HepG2 (cell line): ENCODE data around the gene ORC2. TPM values are rescaled to one million over a fixed set of nuclear protein-coding genes. Genes with fewer than 3 reads are reported as not detected.

Experiments
- EED ChIP-seq: sonication (generic); formaldehyde crosslinking; IDR thresholded peaks from 2 replicates; pipeline ENCODE4 v1.5.0; 2020; ENCODE audit warnings: mild to moderate bottlenecking, missing genetic modification reagents
- FIP1L1 ChIP-seq: fragments of 200-400 bp; formaldehyde crosslinking; IDR thresholded peaks from 2 replicates; pipeline ENCODE4 v1.6.1; 2018; ENCODE audit warnings: low read depth, mild to moderate bottlenecking, low read length, moderate library complexity, borderline replicate concordance; ENCODE audit not compliant: insufficient read depth
- FOXM1 ChIP-seq: sonication (generic); formaldehyde crosslinking; IDR thresholded peaks from 2 replicates; pipeline ENCODE4 v1.5.0; 2020; ENCODE audit warnings: missing genetic modification reagents
- HMG20B ChIP-seq: conservative IDR thresholded peaks from 2 replicates; pipeline ENCODE4 v1.6.1; 2016; ENCODE audit warnings: missing genetic modification reagents, missing compliant biosample characterization
- KDM5A ChIP-seq: fragments of 200-600 bp; sonication (generic); IDR thresholded peaks from 2 replicates; pipeline ENCODE4 v1.7.0; 2018; ENCODE audit warnings: antibody characterized with exemption, mild to moderate bottlenecking, low read length, borderline replicate concordance
- MYC ChIP-seq: sonication (generic); formaldehyde crosslinking; IDR thresholded peaks from 2 replicates; pipeline ENCODE4 v1.9.0; 2021; ENCODE audit warnings: missing genetic modification reagents, borderline replicate concordance
- SAFB2 ChIP-seq: sonication (generic); formaldehyde crosslinking; IDR thresholded peaks from 2 replicates; pipeline ENCODE4 v1.5.1; 2020; ENCODE audit warnings: missing genetic modification reagents, low read depth, mild to moderate bottlenecking, borderline replicate concordance
- TCF7 ChIP-seq: sonication (generic); IDR thresholded peaks from 2 replicates; pipeline ENCODE4 v1.6.1; 2016; ENCODE audit warnings: antibody characterized with exemption, low read depth
- ZBTB1 ChIP-seq: sonication (generic); formaldehyde crosslinking; IDR thresholded peaks from 2 replicates; pipeline ENCODE4 v1.4.0; 2020; ENCODE audit warnings: missing genetic modification reagents, borderline replicate concordance
- ZBTB7B ChIP-seq: sonication (generic); formaldehyde crosslinking; IDR thresholded peaks from 2 replicates; pipeline ENCODE4 v1.4.0; 2020; ENCODE audit warnings: missing genetic modification reagents
- ZC3H13 ChIP-seq: sonication (generic); formaldehyde crosslinking; IDR thresholded peaks from 2 replicates; pipeline ENCODE4 v1.8.1; 2023; ENCODE audit warnings: mild to moderate bottlenecking, missing genetic modification reagents, moderate library complexity
- ZNF264 ChIP-seq: sonication (generic); formaldehyde crosslinking; IDR thresholded peaks from 2 replicates; pipeline ENCODE4 v1.4.0; 2020; ENCODE audit warnings: missing genetic modification reagents
- ZNF510 ChIP-seq: sonication (generic); formaldehyde crosslinking; IDR thresholded peaks from 2 replicates; pipeline ENCODE4 v1.4.0; 2020; ENCODE audit warnings: low read depth, mild to moderate bottlenecking, missing genetic modification reagents
- ZNF660 ChIP-seq: sonication (generic); formaldehyde crosslinking; IDR thresholded peaks from 2 replicates; pipeline ENCODE4 v1.5.1; 2020; ENCODE audit warnings: mild to moderate bottlenecking, low read depth, missing genetic modification reagents, borderline replicate concordance
- ZNF777 ChIP-seq: sonication (generic); formaldehyde crosslinking; IDR thresholded peaks from 2 replicates; pipeline ENCODE4 v1.4.0; 2020; ENCODE audit warnings: missing genetic modification reagents
- ZNF792 ChIP-seq: IDR thresholded peaks from 2 replicates; pipeline ENCODE4 v1.6.1; 2016
- polyA plus RNA-seq, 8 experiments: library from polyadenylated mRNA; depleted of rRNA in 3 of 8; stranded (reverse) in 7 of 8; unstranded in 1 of 8; fragments of >200 nt; fragmentation: Illumina TruSeq in 4 of 8; extraction: Trizol in 4 of 8; gene quantifications; 2 replicates each; pipeline versions ENCODE4 v1.2.1 to v1.2.3, GENCODE V29; 2011 to 2016; ENCODE audit warnings: low read depth in 4 of 8, missing spikeins in 1 of 8, mixed read lengths in 1 of 8; ENCODE audit not compliant: insufficient read depth in 1 of 8
- total RNA-seq, 5 experiments: library from RNA; depleted of rRNA; stranded (reverse); fragments of >200 nt; fragmentation: Illumina TruSeq; extraction: Trizol; gene quantifications; 2 replicates each; pipeline ENCODE4 v1.2.3, GENCODE V29; 2016; ENCODE audit warnings: low read depth in 1 of 5
- TF ChIP-seq, protein P1 (sequence below): sonication (generic); formaldehyde crosslinking; conservative IDR thresholded peaks from 2 replicates; pipeline ENCODE4 v1.4.0; 2020; ENCODE audit warnings: missing genetic modification reagents
- TF ChIP-seq, protein P2 (sequence below): sonication (generic); formaldehyde crosslinking; IDR thresholded peaks from 2 replicates; pipeline ENCODE4 v1.8.0; 2022; ENCODE audit warnings: mild to moderate bottlenecking, missing genetic modification reagents, borderline replicate concordance
- TF ChIP-seq, protein P3 (sequence below): sonication (generic); formaldehyde crosslinking; IDR thresholded peaks from 2 replicates; pipeline ENCODE4 v1.9.0; 2021; ENCODE audit warnings: missing genetic modification reagents, borderline replicate concordance
- TF ChIP-seq, protein P4 (sequence below): sonication (generic); formaldehyde crosslinking; IDR thresholded peaks from 2 replicates; pipeline ENCODE4 v1.5.0; 2020; ENCODE audit warnings: missing genetic modification reagents
- TF ChIP-seq, protein P5 (sequence below): sonication (generic); formaldehyde crosslinking; IDR thresholded peaks from 2 replicates; pipeline ENCODE4 v1.4.0; 2020; ENCODE audit warnings: missing genetic modification reagents, borderline replicate concordance

ORC2 gene
- total and polyA plus RNA-seq, 2 of the 13 experiments (the other 11 are each of a cell fraction or from before 2014, with no cell fraction given), result 19.3 to 73.5 TPM

DNA sequence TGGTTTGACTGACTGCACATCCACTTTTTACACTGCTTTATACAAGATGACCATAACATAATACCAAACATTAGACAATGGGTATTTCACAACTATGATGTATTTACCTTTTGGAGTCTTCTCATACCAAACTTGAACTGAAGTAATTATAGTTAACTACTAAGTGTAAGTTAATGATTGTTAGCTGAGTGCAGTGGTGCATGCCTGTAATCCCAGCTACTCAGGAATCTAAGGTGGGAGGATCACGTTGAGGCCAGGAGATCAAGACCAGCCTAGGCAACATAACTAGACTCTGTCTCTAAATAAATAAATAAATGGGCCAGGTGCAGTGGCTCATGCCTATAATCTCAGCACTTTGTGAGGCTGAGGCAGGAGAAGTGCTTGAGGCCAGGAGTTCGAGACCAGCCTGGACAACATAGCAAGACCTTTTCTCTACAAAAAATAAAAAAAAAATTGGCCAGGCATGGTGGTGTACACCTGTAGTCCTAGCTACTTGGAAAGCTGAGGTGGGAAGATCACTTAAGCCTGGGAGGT is 44.9 kb upstream of the ORC2 start (continued):
- TF ChIP-seq, protein P1, sequence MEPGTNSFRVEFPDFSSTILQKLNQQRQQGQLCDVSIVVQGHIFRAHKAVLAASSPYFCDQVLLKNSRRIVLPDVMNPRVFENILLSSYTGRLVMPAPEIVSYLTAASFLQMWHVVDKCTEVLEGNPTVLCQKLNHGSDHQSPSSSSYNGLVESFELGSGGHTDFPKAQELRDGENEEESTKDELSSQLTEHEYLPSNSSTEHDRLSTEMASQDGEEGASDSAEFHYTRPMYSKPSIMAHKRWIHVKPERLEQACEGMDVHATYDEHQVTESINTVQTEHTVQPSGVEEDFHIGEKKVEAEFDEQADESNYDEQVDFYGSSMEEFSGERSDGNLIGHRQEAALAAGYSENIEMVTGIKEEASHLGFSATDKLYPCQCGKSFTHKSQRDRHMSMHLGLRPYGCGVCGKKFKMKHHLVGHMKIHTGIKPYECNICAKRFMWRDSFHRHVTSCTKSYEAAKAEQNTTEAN (CRISPR knock-in tag), result no peak
- TF ChIP-seq FIP1L1 (no peak), ZNF510 (CRISPR knock-in tag) (no peak), KDM5A (no peak), ZNF792 (CRISPR knock-in tag) (no peak), FOXM1 (CRISPR knock-in tag) (no peak), ZBTB7B (CRISPR knock-in tag) (no peak), EED (CRISPR knock-in tag) (no peak), ZC3H13 (CRISPR knock-in tag) (no peak), MYC (CRISPR knock-in tag) (peak; percentile 29; the same call in 1 of the 2 replicates), SAFB2 (CRISPR knock-in tag) (no peak), ZNF264 (CRISPR knock-in tag) (peak; percentile 52; the same call in 1 of the 2 replicates), ZNF660 (no peak), HMG20B (CRISPR knock-in tag) (peak; percentile 64; the same call in 1 of the 2 replicates), TCF7 (peak; percentile 47), ZBTB1 (no peak), ZNF777 (CRISPR knock-in tag) (no peak)
- TF ChIP-seq, protein P2, sequence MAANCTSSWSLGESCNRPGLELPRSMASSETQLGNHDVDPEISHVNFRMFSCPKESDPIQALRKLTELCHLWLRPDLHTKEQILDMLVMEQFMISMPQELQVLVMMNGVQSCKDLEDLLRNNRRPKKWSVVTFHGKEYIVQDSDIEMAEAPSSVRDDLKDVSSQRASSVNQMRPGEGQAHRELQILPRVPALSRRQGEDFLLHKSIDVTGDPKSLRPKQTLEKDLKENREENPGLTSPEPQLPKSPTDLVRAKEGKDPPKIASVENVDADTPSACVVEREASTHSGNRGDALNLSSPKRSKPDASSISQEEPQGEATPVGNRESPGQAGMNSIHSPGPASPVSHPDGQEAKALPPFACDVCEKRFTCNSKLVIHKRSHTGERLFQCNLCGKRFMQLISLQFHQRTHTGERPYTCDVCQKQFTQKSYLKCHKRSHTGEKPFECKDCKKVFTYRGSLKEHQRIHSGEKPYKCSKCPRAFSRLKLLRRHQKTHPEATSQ (CRISPR knock-in tag), result no peak
- TF ChIP-seq, protein P3, sequence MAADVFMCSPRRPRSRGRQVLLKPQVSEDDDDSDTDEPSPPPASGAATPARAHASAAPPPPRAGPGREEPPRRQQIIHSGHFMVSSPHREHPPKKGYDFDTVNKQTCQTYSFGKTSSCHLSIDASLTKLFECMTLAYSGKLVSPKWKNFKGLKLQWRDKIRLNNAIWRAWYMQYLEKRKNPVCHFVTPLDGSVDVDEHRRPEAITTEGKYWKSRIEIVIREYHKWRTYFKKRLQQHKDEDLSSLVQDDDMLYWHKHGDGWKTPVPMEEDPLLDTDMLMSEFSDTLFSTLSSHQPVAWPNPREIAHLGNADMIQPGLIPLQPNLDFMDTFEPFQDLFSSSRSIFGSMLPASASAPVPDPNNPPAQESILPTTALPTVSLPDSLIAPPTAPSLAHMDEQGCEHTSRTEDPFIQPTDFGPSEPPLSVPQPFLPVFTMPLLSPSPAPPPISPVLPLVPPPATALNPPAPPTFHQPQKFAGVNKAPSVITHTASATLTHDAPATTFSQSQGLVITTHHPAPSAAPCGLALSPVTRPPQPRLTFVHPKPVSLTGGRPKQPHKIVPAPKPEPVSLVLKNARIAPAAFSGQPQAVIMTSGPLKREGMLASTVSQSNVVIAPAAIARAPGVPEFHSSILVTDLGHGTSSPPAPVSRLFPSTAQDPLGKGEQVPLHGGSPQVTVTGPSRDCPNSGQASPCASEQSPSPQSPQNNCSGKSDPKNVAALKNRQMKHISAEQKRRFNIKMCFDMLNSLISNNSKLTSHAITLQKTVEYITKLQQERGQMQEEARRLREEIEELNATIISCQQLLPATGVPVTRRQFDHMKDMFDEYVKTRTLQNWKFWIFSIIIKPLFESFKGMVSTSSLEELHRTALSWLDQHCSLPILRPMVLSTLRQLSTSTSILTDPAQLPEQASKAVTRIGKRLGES (CRISPR knock-in tag), result no peak
- TF ChIP-seq, protein P4, sequence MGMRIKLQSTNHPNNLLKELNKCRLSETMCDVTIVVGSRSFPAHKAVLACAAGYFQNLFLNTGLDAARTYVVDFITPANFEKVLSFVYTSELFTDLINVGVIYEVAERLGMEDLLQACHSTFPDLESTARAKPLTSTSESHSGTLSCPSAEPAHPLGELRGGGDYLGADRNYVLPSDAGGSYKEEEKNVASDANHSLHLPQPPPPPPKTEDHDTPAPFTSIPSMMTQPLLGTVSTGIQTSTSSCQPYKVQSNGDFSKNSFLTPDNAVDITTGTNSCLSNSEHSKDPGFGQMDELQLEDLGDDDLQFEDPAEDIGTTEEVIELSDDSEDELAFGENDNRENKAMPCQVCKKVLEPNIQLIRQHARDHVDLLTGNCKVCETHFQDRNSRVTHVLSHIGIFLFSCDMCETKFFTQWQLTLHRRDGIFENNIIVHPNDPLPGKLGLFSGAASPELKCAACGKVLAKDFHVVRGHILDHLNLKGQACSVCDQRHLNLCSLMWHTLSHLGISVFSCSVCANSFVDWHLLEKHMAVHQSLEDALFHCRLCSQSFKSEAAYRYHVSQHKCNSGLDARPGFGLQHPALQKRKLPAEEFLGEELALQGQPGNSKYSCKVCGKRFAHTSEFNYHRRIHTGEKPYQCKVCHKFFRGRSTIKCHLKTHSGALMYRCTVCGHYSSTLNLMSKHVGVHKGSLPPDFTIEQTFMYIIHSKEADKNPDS (CRISPR knock-in tag), result no peak
- TF ChIP-seq, protein P5, sequence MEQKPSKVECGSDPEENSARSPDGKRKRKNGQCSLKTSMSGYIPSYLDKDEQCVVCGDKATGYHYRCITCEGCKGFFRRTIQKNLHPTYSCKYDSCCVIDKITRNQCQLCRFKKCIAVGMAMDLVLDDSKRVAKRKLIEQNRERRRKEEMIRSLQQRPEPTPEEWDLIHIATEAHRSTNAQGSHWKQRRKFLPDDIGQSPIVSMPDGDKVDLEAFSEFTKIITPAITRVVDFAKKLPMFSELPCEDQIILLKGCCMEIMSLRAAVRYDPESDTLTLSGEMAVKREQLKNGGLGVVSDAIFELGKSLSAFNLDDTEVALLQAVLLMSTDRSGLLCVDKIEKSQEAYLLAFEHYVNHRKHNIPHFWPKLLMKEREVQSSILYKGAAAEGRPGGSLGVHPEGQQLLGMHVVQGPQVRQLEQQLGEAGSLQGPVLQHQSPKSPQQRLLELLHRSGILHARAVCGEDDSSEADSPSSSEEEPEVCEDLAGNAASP, result 0 out of 2 replicates have a peak, but pooled peaks have one; percentile 27
